GM21447 (cell line): Measurements from ENCODE around the gene OVOL3.

Source experiments
- ATAC-seq: cut with Tn5 transposase; IDR thresholded peaks from one replicate; pipeline ENCODE4 v1.9.1; 2021; ENCODE audit not compliant: unreplicated experiment

Gene OVOL3

DNA sequence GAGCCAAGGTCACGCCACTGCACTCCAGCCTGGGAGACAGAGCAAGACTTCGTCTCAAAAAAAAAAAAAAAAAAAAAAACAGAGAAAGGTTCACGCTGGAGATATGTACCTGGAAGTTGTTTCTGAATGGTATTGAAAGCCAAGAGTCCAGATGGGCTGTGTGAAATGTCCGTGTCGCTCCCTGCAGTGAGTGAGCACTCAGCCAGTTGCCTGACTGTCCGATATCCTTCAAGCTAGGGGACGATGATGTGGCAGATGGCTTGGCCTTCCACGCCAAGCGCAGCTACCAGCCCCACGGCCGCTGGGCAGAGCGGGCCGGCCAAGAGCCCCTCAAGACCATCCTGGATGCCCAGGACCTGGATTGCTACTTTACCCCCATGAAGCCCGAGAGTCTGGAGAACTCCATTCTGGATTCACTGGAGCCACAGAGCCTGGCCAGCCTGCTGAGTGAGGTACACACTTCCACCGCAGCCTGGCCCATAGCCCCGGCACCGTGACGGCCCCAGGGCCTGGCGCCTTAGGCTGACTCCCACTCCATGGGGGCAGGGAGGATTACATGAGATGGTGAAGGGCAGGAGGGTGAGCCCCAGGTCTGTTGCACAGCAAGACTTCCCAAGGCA, 11.7 kb upstream of the OVOL3 start:
- ATAC-seq: no peak

DNA sequence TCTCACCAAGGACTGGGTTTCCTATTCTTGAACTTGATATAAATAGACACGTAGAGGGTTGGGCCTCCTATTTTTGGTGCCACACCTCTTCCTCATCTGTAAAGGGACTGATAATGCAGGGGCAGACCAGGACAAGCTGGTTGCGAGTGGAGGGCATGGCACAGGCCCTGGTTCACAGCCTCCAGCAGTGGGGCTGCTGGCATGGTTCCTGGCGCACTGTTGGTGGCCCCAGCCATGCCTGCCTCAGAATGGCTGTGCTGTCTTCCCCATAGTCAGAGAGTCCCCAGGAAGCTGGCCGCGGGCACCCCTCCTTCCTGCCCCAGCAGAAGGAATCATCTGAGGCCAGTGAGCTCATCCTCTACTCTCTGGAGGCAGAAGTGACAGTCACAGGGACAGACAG, 10.5 kb upstream of the OVOL3 start:
- no peak for ATAC-seq

DNA sequence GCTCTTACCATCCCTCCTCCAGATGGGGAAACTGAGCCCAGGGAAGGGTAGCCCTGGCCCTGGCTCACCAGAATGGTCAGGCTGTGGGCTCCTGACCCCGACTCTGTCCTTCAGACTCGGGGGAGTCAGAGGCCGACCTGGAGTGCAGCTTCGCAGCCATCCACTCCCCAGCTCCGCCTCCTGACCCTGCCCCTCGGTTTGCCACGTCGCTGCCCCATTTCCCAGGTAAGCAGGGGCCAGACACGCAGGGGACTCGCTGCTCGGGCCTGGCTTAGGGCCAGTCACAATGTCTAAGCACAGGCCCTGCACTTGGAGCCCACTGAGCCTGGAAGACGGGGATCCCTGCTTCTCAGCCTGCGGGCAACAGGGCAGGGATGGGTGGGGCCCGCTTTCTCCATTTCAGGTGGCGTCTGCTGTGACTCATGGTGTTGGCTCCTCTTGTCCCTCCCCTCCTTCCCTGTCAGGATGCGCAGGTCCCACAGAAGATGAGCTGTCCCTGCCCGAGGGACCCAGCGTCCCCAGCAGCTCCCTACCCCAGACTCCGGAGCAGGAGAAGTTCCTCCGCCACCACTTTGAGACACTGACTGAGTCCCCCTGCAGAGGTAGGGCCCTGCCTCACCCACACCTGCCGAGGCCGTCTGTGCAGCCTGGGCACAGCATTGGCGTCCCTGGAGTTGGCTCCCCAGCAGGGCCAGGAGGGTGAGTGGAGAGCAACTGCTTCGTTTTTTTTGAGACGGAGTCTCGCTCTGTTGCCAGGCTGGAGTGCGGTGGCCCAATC, 9.2 kb upstream of the OVOL3 start:
- ATAC-seq: no peak

DNA sequence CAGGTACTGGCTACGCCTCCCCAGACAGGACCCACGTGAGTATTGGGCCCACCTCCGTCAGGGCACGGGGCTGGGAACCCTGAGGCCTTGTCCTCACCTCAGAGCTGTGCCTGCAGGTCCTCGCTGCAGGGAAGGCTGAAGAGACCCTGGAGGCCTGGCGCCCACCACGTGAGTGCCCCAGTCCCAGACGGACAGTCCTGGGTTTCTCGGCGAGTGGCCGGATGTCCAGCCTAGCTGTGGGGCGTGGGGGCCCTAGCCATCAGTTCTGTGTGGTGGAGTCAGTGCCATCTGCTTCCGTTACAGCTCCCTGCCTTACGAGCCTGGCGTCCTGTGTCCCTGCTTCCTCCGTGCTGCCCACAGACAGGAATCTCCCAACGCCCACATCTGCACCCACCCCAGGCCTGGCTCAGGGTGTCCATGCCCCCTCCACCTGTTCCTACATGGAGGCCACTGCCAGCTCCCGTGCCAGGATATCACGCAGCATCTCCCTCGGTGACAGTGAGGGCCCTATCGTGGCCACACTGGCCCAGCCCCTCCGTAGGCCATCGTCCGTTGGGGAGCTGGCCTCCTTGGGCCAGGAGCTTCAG, 7.8 kb upstream of the OVOL3 start:
- ATAC-seq: no peak

DNA sequence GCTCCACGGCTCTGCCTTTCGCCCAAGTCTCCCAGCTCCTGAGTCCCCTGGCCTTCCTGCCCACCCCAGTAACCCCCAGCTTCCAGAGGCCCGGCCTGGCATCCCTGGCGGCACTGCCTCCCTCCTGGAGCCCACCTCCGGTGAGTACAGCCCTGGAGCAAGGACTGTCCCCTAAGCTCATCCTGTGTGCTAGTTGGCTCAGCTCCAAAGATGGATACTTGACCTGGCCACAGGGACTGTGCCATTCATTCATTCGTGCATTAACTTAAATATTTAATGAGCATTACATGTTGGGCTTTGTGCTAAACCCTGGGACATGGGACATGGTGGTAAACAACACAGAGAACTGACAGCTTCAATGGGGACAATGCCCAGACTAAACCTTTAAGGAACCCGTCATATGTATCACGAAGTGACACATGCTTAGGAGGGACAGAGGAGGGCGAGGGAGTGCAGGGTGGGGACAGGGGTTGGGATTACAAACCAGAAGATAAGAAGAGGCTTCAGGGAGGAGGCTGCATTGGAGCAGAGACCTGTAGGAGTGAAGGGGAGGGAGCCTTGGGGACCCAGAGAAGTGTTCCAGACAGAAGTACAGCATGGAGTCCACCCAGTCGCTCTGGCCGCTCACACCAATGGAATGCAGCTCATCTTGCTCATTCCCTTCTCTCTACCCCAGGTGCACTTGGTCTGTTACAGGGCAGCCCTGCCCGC, 6.9 kb upstream of the OVOL3 start:
- no peak for ATAC-seq

DNA sequence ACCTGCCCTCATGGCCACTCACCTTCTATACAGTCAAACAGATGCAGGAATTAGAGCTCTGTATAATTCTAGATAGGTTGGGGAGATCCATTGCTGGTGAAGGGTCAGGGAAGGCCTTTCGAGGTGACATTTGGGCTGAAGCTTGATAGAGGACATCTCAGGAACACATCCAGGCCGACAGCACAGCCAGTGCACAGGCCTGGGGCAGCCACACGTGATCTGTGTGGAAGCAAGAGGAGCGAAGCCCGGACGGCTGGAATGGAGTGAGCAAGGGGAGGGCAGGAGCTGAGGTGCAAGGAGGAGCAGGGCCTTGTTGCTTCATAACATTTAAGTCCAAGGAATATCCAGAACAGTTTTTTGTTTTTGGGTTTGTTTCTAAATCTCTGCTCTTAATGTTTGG, 4.5 kb upstream of the OVOL3 start:
- ATAC-seq: no peak

DNA sequence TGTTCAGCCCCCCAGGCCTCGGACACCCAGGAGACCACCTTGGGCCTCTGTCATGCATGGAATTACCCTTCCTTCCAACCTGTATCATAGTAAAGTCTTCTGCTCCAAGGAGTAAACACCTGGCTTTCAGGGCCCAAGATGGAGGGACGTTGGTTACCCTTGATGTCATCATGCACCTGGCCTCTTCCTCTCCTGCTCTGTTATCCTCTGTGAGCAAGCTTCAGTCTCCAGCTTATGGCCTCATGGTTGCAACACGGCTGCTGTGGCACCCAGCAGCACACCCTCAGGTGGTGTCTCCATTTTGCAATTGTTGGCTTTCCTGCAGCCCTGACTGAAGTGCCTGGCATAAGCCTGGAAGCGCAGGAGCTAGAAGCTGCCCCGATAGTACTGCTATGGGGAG, 4.0 kb upstream of the OVOL3 start:
- ATAC-seq: no peak

DNA sequence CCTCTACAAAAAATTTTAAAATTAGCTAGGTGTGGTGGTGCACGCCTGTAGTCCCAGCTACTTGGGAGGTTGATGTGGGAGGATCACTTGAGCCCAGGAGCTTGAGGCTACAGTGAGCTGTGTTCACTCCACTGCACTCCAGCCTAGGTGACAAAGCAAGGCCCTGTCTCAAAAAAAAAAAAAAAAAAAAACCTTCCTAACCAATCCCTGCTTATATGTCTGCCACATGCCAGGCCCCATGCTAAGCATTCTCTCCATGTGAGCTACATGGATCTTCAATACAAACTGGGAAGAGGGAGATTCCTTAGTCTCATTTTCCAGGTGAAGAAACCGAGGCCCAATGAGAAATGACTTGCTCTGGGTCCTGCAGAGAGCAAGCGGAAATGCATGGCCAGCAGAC, 2.3 kb upstream of the OVOL3 start:
- no peak for ATAC-seq

DNA sequence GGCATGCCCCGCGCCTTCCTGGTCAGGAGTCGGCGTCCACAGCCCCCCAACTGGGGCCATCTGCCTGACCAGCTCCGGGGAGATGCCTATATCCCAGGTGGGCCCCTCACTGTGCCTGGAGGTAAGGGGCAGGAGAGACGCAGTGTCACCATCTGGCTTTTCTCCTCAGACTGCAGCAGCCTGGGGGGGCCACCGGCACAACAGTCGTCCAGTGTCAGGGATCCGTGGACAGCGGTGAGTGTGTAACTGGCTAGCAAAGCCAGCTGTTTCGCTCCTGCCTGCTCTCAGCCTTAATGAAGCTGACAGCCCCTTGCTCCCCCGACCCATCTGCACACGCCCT, 227 bp downstream of the OVOL3 start:
- no peak for ATAC-seq

DNA sequence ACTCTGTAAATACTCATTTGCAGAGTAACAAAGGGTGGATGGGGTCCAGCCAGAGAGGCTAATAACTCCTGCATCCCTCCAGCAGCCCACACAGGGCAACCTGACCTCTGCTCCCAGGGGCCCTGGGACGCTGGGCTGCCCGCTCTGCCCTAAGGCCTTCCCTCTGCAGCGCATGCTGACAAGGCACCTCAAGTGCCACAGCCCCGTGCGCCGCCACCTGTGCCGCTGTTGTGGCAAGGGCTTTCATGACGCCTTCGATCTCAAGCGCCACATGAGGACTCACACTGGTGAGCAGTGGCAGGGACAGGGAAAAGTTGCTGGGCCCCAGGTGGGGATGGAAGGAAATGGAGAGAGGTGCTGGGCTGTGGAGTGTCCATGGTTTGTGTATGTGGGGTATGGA, 1.7 kb downstream of the OVOL3 start:
- ATAC-seq: no peak

DNA sequence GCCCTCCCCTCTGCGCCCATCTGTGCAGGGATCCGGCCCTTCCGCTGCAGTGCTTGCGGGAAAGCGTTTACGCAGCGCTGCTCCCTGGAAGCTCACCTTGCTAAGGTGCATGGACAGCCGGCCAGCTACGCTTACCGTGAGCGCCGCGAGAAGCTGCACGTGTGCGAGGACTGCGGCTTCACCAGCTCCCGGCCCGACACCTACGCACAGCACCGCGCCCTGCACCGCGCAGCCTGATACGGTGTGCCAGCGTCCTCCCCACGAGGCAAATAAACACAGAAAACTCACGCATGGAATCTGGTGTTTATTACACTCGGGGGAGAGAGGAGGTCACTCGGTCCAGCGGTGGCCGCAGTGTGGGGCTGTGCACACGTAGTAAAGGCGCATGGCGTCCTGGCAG, 2.5 kb downstream of the OVOL3 start:
- no peak for ATAC-seq

DNA sequence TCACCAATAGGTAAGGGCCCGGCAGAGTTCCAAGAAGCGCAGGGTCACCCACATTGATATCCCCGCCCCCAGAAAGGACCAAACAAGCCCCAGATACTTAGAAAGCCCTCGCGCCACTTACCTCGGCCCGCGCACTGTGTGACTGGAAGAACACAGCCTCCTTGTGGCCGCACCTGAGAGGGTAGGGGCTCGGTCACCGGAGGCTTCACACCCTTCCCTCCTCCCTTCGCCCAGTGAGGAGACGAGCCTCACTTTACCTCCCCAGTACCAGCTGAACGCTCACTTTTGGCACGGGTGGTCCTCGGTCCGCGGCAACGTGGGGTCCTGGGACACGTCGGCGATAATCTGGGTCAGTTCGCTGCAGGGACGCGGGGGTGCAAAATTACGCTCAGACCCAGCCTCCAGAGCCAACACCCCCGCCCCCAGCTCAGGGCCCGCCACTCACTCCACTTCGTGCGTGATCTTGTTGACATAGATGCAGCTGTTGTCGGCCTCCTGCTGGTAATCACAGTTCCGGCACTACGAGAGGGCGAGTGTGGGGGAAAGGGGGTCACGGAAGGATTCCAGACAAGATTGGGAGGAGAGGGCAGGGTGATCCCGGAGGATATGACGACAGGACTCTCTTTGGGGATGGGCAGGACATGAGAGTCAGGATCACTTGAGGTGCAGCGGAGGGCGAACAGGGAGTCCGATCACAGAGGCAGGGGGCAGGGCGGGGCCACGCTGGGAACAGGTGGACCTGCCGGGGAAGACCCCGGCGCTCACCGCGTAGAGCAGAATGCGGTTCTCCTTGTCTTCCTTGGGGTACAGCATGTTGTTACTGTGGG, 3.2 kb downstream of the OVOL3 start:
- ATAC-seq: no peak

DNA sequence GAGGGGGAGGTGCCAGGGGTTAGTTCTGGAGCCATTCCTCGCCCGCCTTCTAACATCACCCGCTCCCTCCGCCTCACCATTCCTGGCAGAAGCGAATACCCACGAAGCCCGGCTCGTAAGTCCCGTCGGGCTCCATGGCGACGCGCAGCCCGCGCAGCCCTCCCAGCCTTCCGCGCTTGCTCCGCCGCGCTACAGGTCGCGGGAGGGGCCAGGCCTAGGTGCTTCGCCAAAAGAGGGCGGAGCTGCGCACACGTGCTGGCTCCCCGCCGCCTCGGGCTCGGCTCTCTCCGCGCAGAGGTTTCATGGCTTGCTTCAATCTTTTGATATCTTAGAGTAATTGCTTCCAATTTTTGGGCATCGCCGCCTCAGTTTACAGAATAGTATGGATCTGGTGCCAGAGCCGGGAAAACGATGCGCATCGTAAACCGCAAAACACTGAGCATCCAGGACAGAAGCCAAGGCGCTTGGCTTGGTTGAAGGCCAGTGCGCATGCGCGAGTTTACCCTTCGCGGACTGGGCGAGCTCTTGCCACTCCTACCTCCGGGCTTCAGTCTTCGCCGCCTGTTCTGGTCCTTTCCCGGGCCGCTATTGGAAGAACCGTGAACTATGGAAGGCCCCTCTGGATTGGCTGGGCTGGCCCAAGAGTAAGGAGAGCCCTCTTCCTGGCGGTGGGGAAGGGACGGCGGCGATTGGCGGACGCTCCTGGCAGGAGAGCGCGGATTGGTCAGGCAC, 3.9 kb downstream of the OVOL3 start, which contains the start of gene POLR2I:
POLR2I (minus strand) TSS at position 155 of the 732 bp plus-strand sequence; CDS start at position 136, 19 bp downstream.
- peak; percentile 74 for ATAC-seq

DNA sequence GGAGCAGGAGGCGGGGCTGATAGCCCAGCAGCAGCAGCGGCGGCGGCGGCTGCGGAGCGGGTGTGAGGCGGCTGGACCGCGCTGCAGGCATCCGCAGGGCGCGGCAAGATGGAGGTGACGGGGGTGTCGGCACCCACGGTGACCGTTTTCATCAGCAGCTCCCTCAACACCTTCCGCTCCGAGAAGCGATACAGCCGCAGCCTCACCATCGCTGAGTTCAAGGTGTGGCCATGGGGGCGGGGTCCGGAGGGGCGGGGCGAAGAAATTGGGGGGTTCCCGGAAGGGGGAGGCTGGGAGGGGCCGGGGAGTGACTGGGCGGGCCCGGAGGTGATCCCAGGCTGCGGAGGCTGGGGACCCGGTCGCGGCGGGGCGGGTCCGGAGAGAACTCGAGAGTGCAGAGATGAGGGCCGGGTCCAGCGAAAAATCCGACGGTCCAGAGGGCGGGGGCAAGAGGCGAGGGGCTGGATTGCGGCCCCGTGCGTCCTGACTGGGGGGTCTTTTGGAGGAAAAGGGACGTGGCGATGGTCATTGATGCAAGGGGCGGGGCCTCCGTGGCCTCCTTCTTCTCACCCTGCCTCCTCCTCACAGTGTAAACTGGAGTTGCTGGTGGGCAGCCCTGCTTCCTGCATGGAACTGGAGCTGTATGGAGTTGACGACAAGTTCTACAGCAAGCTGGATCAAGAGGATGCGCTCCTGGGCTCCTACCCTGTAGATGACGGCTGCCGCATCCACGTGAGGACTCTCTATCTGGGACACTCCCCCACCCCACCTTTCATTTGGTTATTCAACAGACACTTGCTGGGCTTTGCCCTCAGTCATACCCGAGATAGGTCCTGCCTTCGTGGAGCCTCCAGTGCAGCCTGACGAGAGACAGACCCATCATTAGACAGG, 4.8 kb downstream of the OVOL3 start, which contains the start of gene TBCB:
TBCB (plus strand) TSS at position 16 of the 891 bp plus-strand sequence; CDS start at position 109, 93 bp downstream.
- peak; percentile 23 for ATAC-seq

DNA sequence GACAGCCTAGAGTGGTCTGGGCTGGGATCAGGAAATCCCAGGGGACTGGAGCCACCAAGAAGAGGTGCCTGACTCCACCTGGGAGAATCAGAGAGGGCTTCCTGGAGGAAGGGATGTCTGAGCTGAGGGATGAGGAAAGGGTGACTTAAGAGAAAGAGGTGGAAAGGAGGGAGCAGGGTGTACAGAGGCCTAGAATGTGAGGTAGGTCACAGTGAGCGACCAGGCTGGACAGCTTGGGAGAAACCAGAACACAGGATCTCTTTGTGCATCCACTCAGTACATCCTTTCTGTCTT, 5.3 kb downstream of the OVOL3 start:
- ATAC-seq: no peak

DNA sequence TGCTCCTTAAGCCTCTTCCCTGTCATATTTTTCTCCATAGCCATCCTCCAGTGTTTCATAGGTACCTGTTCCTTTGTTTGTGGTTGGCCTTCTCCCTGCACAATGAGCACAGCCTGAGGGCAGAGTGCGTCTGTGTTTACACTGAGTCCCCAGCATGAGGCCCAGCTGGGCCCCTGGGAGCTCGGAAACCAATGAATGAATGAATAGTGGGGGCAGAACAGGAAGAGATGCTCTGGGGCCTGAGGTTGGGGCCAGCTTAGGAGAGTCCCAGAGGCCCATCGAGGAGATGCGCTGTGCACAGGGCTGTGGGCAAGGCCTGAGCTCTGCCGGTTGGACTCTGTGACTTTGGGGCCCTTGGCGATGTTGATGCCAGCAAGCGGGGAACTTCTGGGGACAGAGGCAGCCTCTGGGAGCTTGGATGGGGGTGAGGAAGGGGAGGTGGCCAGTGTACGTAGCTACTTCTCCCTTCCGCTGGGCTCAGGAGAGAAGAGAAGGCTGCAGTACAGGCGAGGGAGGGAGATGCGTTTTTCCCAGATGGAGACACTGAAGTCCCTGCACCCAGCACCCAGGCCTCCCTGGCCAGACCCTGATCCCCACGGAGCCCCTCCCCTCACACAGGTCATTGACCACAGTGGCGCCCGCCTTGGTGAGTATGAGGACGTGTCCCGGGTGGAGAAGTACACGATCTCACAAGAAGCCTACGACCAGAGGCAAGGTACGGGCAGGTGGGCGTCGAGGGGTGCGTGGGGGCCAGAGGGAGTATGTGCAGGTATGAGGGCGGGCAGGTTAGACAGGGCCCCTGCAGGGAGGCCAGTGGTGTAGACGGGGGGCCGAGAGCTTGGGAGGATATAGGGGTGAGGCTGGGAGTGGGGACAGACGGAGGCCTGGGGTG, 9.4 kb downstream of the OVOL3 start:
- ATAC-seq: no peak

DNA sequence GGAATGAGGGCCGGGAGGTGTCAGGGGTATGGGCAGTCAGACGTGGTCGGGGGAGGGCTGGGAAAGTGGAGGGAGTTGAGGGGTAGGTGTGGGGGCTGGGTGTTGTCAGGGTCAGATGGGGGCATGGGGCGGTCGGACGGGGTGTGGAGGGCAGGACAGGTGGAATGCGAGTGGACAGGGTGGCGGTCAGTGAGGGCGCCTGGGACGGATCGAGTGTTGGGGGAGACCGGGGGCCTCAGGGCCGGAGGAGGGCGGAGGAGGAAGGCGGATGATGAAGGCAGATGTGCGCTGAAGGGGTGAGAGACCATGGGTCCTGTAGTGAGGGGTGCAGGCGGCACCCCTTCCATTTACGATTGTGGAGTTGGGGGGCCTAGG, 10.0 kb downstream of the OVOL3 start:
- no peak for ATAC-seq

DNA sequence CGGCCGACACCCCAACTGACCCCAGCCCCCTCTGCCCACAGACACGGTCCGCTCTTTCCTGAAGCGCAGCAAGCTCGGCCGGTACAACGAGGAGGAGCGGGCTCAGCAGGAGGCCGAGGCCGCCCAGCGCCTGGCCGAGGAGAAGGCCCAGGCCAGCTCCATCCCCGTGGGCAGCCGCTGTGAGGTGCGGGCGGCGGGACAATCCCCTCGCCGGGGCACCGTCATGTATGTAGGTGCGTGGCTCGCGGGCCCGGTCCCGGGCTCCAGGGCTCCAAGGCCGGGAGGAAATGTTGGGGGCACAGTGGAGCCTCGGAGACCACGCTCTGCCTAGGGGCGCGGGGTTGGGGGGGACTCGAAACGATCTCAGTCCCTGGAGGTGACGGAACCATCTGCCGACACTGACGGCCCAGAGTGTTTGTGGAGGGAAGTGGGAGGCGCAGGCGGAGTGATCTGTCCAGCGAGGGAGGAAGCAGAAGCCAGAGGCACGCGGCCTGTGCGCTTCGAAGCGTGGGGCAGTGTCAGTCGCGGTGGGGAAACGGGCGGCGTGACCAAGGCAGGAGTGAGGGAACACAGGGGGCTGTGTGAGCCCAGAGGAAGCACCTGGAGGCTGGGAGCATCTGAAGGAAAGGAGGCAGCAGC, 10.7 kb downstream of the OVOL3 start:
- no peak for ATAC-seq
